GM12878 (cell line): Measurements from ENCODE around the gene RSF1.

Experiments
- BHLHE40 ChIP-seq, 2 experiments: fragments of 450-650 bp in 1 of 2; IDR thresholded peaks; 2 replicates each; pipeline ENCODE4 v1.6.1; 2011 to 2017; ENCODE audit warnings: low read depth in 2 of 2, borderline replicate concordance in 1 of 2, improper control_type of control experiment in 1 of 2, low read length in 1 of 2, mild to moderate bottlenecking in 1 of 2
- CHD1 ChIP-seq: IDR thresholded peaks from 2 replicates; pipeline ENCODE4 v1.6.1; 2012; ENCODE audit warnings: low read depth, low read length, improper control_type of control experiment
- EZH2 ChIP-seq: IDR thresholded peaks from 2 replicates; pipeline ENCODE4 v1.6.1; 2012; ENCODE audit warnings: low read depth, mild to moderate bottlenecking, control low read depth, inconsistent platforms, low read length, borderline replicate concordance; ENCODE audit not compliant: control insufficient read depth
- NFXL1 ChIP-seq: fragments of 450-650 bp; IDR thresholded peaks from 2 replicates; pipeline ENCODE4 v1.6.1; 2017; ENCODE audit warnings: antibody characterized with exemption, mild to moderate bottlenecking, borderline replicate concordance
- POLR2A ChIP-seq: IDR thresholded peaks from 2 replicates; pipeline ENCODE4 v1.6.1; 2011; ENCODE audit warnings: low read depth, mild to moderate bottlenecking, low read length
- POLR2AphosphoS5 ChIP-seq: IDR thresholded peaks from 2 replicates; pipeline ENCODE4 v1.6.1; 2011; ENCODE audit warnings: mild to moderate bottlenecking, low read length, inconsistent platforms
- RB1 ChIP-seq: fragments of 450-650 bp; formaldehyde crosslinking; IDR thresholded peaks from 2 replicates; pipeline ENCODE4 v1.6.1; 2017; ENCODE audit warnings: mild to moderate bottlenecking, borderline replicate concordance
- RFX5 ChIP-seq: IDR thresholded peaks from 2 replicates; pipeline ENCODE4 v1.6.1; 2011; ENCODE audit warnings: low read depth, low read length, improper control_type of control experiment
- SP1 ChIP-seq: IDR thresholded peaks from one replicate; pipeline ENCODE4 v1.6.1; 2011; ENCODE audit warnings: low read depth, low read length
- SREBF2 ChIP-seq: IDR thresholded peaks from 2 replicates; pipeline ENCODE4 v1.6.1; 2012; ENCODE audit warnings: mild to moderate bottlenecking, low read length
- TARDBP ChIP-seq: IDR thresholded peaks from 2 replicates; pipeline ENCODE4 v1.6.1; 2016; ENCODE audit warnings: borderline replicate concordance
- TF ChIP-seq, protein P1 (sequence below), 3 experiments: IDR thresholded peaks in 2 of 3; conservative IDR thresholded peaks in 1 of 3; 2 replicates each; pipeline ENCODE4 v1.5.1; 2011; ENCODE audit warnings: low read depth in 3 of 3, low read length in 3 of 3, mild to moderate bottlenecking in 3 of 3, control low read depth in 2 of 3, moderate library complexity in 2 of 3, inconsistent platforms in 1 of 3, mixed read lengths in 1 of 3; ENCODE audit not compliant: control insufficient read depth in 2 of 3, insufficient read depth in 1 of 3; ENCODE audit errors: extremely low read depth in 1 of 3
- TF ChIP-seq, protein P2 (sequence below): IDR thresholded peaks from 2 replicates; pipeline ENCODE4 v1.6.1; 2011; ENCODE audit warnings: low read depth, low read length, improper control_type of control experiment, borderline replicate concordance
- TF ChIP-seq, protein P3 (sequence below): IDR thresholded peaks from 2 replicates; pipeline ENCODE4 v1.6.1; 2012; ENCODE audit warnings: low read depth, low read length, improper control_type of control experiment

DNA sequence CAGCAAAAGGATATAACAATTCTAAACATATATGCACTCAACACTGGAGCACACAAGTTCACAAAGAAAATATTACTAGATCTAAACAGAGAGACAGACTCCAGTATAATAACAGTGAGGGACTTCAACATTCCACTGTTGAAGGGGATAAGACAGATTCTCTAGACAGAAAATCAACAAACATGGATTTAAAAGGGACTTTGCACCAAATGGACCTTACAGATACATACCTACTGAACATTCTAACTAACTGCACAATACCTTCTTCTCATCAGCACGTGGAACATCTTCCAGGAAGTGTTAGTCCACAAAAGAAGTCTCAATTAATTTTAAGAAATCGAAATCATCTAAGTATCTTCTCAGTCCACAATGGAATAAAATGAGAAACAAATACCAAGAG, 26.6 kb downstream of the RSF1 start:
- TF ChIP-seq, protein P1, sequence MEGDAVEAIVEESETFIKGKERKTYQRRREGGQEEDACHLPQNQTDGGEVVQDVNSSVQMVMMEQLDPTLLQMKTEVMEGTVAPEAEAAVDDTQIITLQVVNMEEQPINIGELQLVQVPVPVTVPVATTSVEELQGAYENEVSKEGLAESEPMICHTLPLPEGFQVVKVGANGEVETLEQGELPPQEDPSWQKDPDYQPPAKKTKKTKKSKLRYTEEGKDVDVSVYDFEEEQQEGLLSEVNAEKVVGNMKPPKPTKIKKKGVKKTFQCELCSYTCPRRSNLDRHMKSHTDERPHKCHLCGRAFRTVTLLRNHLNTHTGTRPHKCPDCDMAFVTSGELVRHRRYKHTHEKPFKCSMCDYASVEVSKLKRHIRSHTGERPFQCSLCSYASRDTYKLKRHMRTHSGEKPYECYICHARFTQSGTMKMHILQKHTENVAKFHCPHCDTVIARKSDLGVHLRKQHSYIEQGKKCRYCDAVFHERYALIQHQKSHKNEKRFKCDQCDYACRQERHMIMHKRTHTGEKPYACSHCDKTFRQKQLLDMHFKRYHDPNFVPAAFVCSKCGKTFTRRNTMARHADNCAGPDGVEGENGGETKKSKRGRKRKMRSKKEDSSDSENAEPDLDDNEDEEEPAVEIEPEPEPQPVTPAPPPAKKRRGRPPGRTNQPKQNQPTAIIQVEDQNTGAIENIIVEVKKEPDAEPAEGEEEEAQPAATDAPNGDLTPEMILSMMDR (IDR thresholded peaks at IDR 0.05 in 2 of 3, conservative IDR thresholded peaks at IDR 0.05 in 1 of 3; ENCODE audit: control insufficient read depth in 2 of 3, extremely low read depth in 1 of 3, insufficient read depth in 1 of 3, low read depth in 3 of 3, low read length in 3 of 3): no peak
- no peak for TF ChIP-seq BHLHE40 (IDR thresholded peaks at IDR 0.05; ENCODE audit: borderline replicate concordance in 1 of 2, low read depth in 2 of 2, low read length in 1 of 2)
- no peak for TF ChIP-seq POLR2A
- TF ChIP-seq, protein P2, sequence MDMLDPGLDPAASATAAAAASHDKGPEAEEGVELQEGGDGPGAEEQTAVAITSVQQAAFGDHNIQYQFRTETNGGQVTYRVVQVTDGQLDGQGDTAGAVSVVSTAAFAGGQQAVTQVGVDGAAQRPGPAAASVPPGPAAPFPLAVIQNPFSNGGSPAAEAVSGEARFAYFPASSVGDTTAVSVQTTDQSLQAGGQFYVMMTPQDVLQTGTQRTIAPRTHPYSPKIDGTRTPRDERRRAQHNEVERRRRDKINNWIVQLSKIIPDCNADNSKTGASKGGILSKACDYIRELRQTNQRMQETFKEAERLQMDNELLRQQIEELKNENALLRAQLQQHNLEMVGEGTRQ: no peak
- no peak for TF ChIP-seq SP1
- no peak for TF ChIP-seq POLR2AphosphoS5
- no peak for TF ChIP-seq EZH2
- no peak for TF ChIP-seq TARDBP
- TF ChIP-seq NFXL1: no peak
- no peak for TF ChIP-seq RFX5
- TF ChIP-seq, protein P3, sequence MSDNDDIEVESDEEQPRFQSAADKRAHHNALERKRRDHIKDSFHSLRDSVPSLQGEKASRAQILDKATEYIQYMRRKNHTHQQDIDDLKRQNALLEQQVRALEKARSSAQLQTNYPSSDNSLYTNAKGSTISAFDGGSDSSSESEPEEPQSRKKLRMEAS: no peak
- no peak for TF ChIP-seq CHD1
- TF ChIP-seq SREBF2: no peak
- no peak for TF ChIP-seq RB1
